B cell (primary cell): ENCODE data around the gene AUP1.

Experiments used
- EZH2 ChIP-seq: IDR thresholded peaks from 2 replicates; pipeline ENCODE4 v1.6.1; 2012; ENCODE audit warnings: borderline replicate concordance, low read depth, mild to moderate bottlenecking, moderate library complexity, low read length; ENCODE audit not compliant: insufficient read depth, poor library complexity, severe bottlenecking
- TF ChIP-seq, protein P1 (sequence below): fragments of 200-600 bp; IDR thresholded peaks from one replicate; pipeline ENCODE4 v1.8.0; 2022; ENCODE audit warnings: antibody characterized with exemption, mild to moderate bottlenecking

DNA sequence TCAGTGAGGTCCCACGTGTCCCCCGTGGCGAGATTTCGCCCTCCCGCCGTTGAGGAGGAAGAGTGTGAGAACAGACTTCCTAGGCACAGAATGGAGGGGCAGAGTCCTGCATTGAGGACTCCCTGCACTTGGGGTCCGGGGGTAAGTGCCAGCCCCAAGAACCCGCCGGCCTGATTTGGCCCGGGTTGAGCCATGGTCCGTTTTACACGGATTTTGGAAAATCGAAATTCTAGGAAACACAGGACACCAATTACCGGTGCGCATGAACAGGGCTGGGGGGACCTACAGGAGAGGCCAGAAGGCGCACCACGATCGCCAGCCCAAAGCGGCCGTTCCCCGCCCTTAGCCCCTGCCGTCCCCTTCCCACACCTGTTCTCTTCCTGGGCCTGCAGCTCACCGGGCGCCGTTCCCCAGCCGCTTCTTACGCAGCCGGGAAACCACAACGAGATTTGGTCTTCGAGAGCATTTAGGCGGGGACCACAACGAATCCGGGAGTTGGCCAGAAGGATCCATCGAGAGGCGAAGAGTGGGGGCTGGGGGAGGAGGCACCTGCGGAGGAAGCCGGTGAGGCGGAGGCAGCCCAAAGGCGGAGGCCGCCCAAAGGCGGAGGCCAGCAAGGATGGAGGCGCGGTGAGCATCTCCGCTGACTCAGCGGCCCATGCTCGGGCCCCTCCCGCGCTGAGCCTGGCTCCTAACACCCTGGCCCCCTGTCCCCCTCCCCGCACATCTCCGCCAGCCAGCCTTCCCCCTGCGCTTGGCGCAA lies 15.7 kb downstream of the AUP1 start:
- TF ChIP-seq, protein P1, sequence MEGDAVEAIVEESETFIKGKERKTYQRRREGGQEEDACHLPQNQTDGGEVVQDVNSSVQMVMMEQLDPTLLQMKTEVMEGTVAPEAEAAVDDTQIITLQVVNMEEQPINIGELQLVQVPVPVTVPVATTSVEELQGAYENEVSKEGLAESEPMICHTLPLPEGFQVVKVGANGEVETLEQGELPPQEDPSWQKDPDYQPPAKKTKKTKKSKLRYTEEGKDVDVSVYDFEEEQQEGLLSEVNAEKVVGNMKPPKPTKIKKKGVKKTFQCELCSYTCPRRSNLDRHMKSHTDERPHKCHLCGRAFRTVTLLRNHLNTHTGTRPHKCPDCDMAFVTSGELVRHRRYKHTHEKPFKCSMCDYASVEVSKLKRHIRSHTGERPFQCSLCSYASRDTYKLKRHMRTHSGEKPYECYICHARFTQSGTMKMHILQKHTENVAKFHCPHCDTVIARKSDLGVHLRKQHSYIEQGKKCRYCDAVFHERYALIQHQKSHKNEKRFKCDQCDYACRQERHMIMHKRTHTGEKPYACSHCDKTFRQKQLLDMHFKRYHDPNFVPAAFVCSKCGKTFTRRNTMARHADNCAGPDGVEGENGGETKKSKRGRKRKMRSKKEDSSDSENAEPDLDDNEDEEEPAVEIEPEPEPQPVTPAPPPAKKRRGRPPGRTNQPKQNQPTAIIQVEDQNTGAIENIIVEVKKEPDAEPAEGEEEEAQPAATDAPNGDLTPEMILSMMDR, result no peak
- TF ChIP-seq EZH2, result peak; percentile 71
